CD14-positive monocyte (primary cell): Measurements from ENCODE around the gene ACAA1. TPM values are rescaled to one million over a fixed set of nuclear protein-coding genes. Genes with fewer than 3 reads are reported as not detected.

Source experiments
- DNase-seq, 3 donors: peaks; one replicate each; pipeline ENCODE4 v3.0.0-alpha.2; 2011 to 2022
- H2AFZ ChIP-seq: 2 replicates; pipeline ENCODE4 v1.6.0; 2012; ENCODE audit warnings: mild to moderate bottlenecking, low read depth, low read length, inconsistent platforms; ENCODE audit not compliant: insufficient read depth, poor library complexity, severe bottlenecking
- H3K27ac ChIP-seq, 2 donors: 1 replicate in 1 of 2; 2 replicates in 1 of 2; pipeline ENCODE4 v1.5.1; 2012 to 2013; ENCODE audit warnings: low read length in 2 of 2, control low read depth in 1 of 2, inconsistent platforms in 1 of 2, low read depth in 1 of 2, mild to moderate bottlenecking in 1 of 2
- H3K27me3 ChIP-seq, 2 donors: one replicate each; pipeline versions ENCODE4 v1.6.0 to v1.6.1; 2011 to 2013; ENCODE audit warnings: low read length in 2 of 2; ENCODE audit not compliant: control insufficient read depth in 2 of 2, insufficient read depth in 2 of 2
- H3K36me3 ChIP-seq, 2 donors: replicated peaks in 1 of 2; 1 replicate in 1 of 2; 2 replicates in 1 of 2; pipeline versions ENCODE4 v1.5.1 to v1.6.1; 2012 to 2013; ENCODE audit warnings: low read length in 2 of 2, control low read depth in 1 of 2, inconsistent platforms in 1 of 2, mild to moderate bottlenecking in 1 of 2; ENCODE audit not compliant: insufficient read depth in 2 of 2, control insufficient read depth in 1 of 2
- H3K4me1 ChIP-seq, 2 donors: 1 replicate in 1 of 2; 2 replicates in 1 of 2; pipeline versions ENCODE4 v1.5.1 to v1.6.1; 2012 to 2013; ENCODE audit warnings: low read length in 2 of 2, control low read depth in 1 of 2, inconsistent platforms in 1 of 2, mild to moderate bottlenecking in 1 of 2, moderate library complexity in 1 of 2; ENCODE audit not compliant: insufficient read depth in 2 of 2, control insufficient read depth in 1 of 2
- H3K4me2 ChIP-seq: replicated peaks from 2 replicates; pipeline ENCODE3; 2012; ENCODE audit warnings: low read length, moderate library complexity, mild to moderate bottlenecking; ENCODE audit not compliant: poor library complexity, severe bottlenecking; ENCODE audit errors: extremely low read depth
- H3K4me3 ChIP-seq, 3 experiments: fragments of 200-600 bp in 1 of 3; sonication (generic) in 1 of 3; replicated peaks in 1 of 3; 1 replicate in 2 of 3; 2 replicates in 1 of 3; pipeline ENCODE4 v1.5.1; 2011 to 2013; ENCODE audit warnings: low read length in 3 of 3, mild to moderate bottlenecking in 3 of 3, control low read depth in 2 of 3, low read depth in 2 of 3, inconsistent platforms in 1 of 3, moderate library complexity in 1 of 3
- H3K79me2 ChIP-seq: 2 replicates; pipeline ENCODE4 v1.6.0; 2012; ENCODE audit warnings: mild to moderate bottlenecking, control low read depth, inconsistent platforms, low read length, moderate library complexity; ENCODE audit not compliant: insufficient read depth
- H3K9ac ChIP-seq: 2 replicates; pipeline ENCODE4 v1.6.0; 2017; ENCODE audit warnings: low read length, mild to moderate bottlenecking; ENCODE audit not compliant: insufficient read depth, poor library complexity, severe bottlenecking
- H3K9me3 ChIP-seq, 2 donors: replicated peaks in 1 of 2; 1 replicate in 1 of 2; 2 replicates in 1 of 2; pipeline versions ENCODE4 v1.5.1 to v1.6.1; 2012 to 2013; ENCODE audit warnings: low read length in 2 of 2, control low read depth in 1 of 2; ENCODE audit not compliant: control insufficient read depth in 1 of 2, insufficient read depth in 1 of 2
- H4K20me1 ChIP-seq: 2 replicates; pipeline ENCODE4 v1.6.0; 2012; ENCODE audit warnings: mild to moderate bottlenecking, low read length, control low read depth, moderate library complexity; ENCODE audit not compliant: insufficient read depth
- H3K27ac Mint-ChIP-seq, 7 donors: one replicate each; pipeline ENCODE4 v1.8.0; 2020; ENCODE audit warnings: mild to moderate bottlenecking in 7 of 7, mixed read lengths in 7 of 7, moderate library complexity in 6 of 7, inconsistent platforms in 2 of 7
- H3K27me3 Mint-ChIP-seq, 3 donors: one replicate each; pipeline ENCODE4 v1.8.0; 2021 to 2022; ENCODE audit warnings: low read depth in 3 of 3, mild to moderate bottlenecking in 3 of 3, mixed read lengths in 3 of 3, moderate library complexity in 3 of 3, inconsistent platforms in 1 of 3
- H3K36me3 Mint-ChIP-seq, 2 donors: one replicate each; pipeline ENCODE4 v1.8.0; 2020; ENCODE audit warnings: mixed read lengths in 2 of 2, inconsistent platforms in 1 of 2, mild to moderate bottlenecking in 1 of 2
- H3K4me1 Mint-ChIP-seq: one replicate; pipeline ENCODE4 v1.8.0; 2020; ENCODE audit warnings: mild to moderate bottlenecking, mixed read lengths
- H3K4me3 Mint-ChIP-seq, 2 donors: one replicate each; pipeline ENCODE4 v1.8.0; 2020; ENCODE audit warnings: mild to moderate bottlenecking in 2 of 2, mixed read lengths in 2 of 2, moderate library complexity in 1 of 2
- H3K9me3 Mint-ChIP-seq, 7 donors: one replicate each; pipeline ENCODE4 v1.8.0; 2020 to 2022; ENCODE audit warnings: mixed read lengths in 7 of 7, mild to moderate bottlenecking in 6 of 7, moderate library complexity in 6 of 7, inconsistent platforms in 2 of 7
- CTCF ChIP-seq: fragments of 200-600 bp; IDR thresholded peaks from one replicate; pipeline ENCODE4 v1.8.0; 2022; ENCODE audit warnings: antibody characterized with exemption, mild to moderate bottlenecking
- WGBS: methylation state at CpG from one replicate; pipeline ENCODE4 v1.1.5; 2013; ENCODE audit warnings: missing lambda C conversion rate; ENCODE audit not compliant: insufficient coverage; 5-methylcytosine and 5-hydroxymethylcytosine counted together
- intact Hi-C, 2 donors: fragments of 100-400 bp; cut with micrococcal nuclease; formaldehyde crosslinking; loops; one replicate each; pipeline versions ENCODE4 v1.15.0 to v1.15.1; 2023
- polyA plus RNA-seq, 3 donors: library from polyadenylated mRNA; depleted of rRNA in 1 of 3; unstranded in 2 of 3; stranded (reverse) in 1 of 3; fragments of 300-500 nt in 2 of 3; fragments of >200 nt in 1 of 3; fragmentation: Illumina TruSeq in 2 of 3; gene quantifications; 1 replicate in 2 of 3; 2 replicates in 1 of 3; pipeline ENCODE4 v1.2.3, GENCODE V29; 2012 to 2021

Gene ACAA1
- polyA plus RNA-seq, 3 donors, result 123 to 268 (median 133) TPM

- intact Hi-C loops, result no loop called here
- H3K36me3 ChIP-seq, result peaks cover 94 to 100% of the 10 kb centered on the region in 2 donors
- H3K79me2 ChIP-seq, result peaks cover 41% of the 10 kb centered on the region
- H3K4me1 Mint-ChIP-seq, result peaks cover 17% of the 10 kb centered on the region
- H3K9me3 Mint-ChIP-seq, result no peaks in the 10 kb centered on the region
- H3K4me2 ChIP-seq, result no peak overlapping the region
- peak overlapping the region in 1 of 7 donors; percentile 54 for H3K27ac Mint-ChIP-seq
- H3K4me3 ChIP-seq, result no peak overlapping the region
- H2AFZ ChIP-seq, result no peak overlapping the region
- H3K4me3 Mint-ChIP-seq, result no peak overlapping the region
- no peak for DNase-seq
- peaks cover 90 to 98% of the 10 kb centered on the region in 2 donors for H3K36me3 Mint-ChIP-seq
- H3K9ac ChIP-seq, result no peak overlapping the region
- H3K9me3 ChIP-seq, result no peaks in the 10 kb centered on the region
- H3K27me3 Mint-ChIP-seq, result no peaks in the 10 kb centered on the region
- peaks cover 98% of the 10 kb centered on the region for H4K20me1 ChIP-seq
- H3K4me1 ChIP-seq, result no peaks in the 10 kb centered on the region
- TF ChIP-seq CTCF, result no peak
- H3K27me3 ChIP-seq, result no peaks in the 10 kb centered on the region
- no peak overlapping the region for H3K27ac ChIP-seq
- WGBS, result 100% methylated on average over 1 of the region's 1 CpG
These were observed 8.6 kb downstream of the ACAA1 start for GRCh38 chr3:38128303-38128655.

GRCh38 chr3:38127611-38128302 is 9.2 kb downstream of the ACAA1 start:
- no peaks in the 10 kb centered on the region for H3K27me3 ChIP-seq
- no peak overlapping the region for H3K4me2 ChIP-seq
- no peaks in the 10 kb centered on the region for H3K9me3 ChIP-seq
- Mint-ChIP-seq H3K27me3 (no peaks in the 10 kb centered on the region), H3K27ac (peak overlapping the region in 2 of 7 donors; percentile 7 to 54), H3K4me3 (no peak overlapping the region), H3K36me3 (peaks cover 90 to 98% of the 10 kb centered on the region in 2 donors), H3K9me3 (no peaks in the 10 kb centered on the region), H3K4me1 (peaks cover 13% of the 10 kb centered on the region)
- peaks cover 99% of the 10 kb centered on the region for H4K20me1 ChIP-seq
- H3K27ac ChIP-seq, result peak overlapping the region in 1 of 2 donors; percentile 48
- H3K4me1 ChIP-seq, result no peaks in the 10 kb centered on the region
- H3K36me3 ChIP-seq, result peaks cover 94 to 100% of the 10 kb centered on the region in 2 donors
- TF ChIP-seq CTCF, result no peak
- WGBS, result 100% methylated on average over 2 of the region's 4 CpGs
- DNase-seq, result peak in 1 of 3 donors; percentile 4
- H2AFZ ChIP-seq, result no peak overlapping the region
- intact Hi-C loops, result no loop called here
- H3K79me2 ChIP-seq, result peaks cover 37% of the 10 kb centered on the region
- no peak overlapping the region for H3K4me3 ChIP-seq
- H3K9ac ChIP-seq, result no peak overlapping the region
